Peyer's patch (tissue), 4 donors: Measurements from ENCODE around the gene NELFCD.

Experiments
- CTCF ChIP-seq, 6 experiments: fragments of 450-650 bp in 4 of 6; fragments of 200-600 bp in 2 of 6; sonication (generic) in 1 of 6; IDR thresholded peaks; one replicate each; pipeline ENCODE4 v1.5.1; 2017 to 2019; ENCODE audit warnings: antibody characterized with exemption in 6 of 6, mild to moderate bottlenecking in 3 of 6, moderate library complexity in 1 of 6
- POLR2A ChIP-seq, 2 donors: fragments of 450-650 bp; IDR thresholded peaks; one replicate each; pipeline ENCODE4 v1.5.1; 2017; ENCODE audit warnings: antibody characterized with exemption in 2 of 2, mild to moderate bottlenecking in 2 of 2, moderate library complexity in 2 of 2

GRCh38 chr20:59032023-59032712 is 51.1 kb downstream of the NELFCD start, which contains the start of gene ATP5F1E:
- TF ChIP-seq CTCF (IDR thresholded peaks at IDR 0.05) (no peak), POLR2A (IDR thresholded peaks at IDR 0.05) (peak; percentile 73 to 86)
